G401 (cell line): ENCODE results near the gene FBXO46. TPM values are rescaled to one million over a fixed set of nuclear protein-coding genes. Genes with fewer than 3 reads are reported as not detected.
"Not testable (repeated sequence)": the region's sequence is repeated elsewhere in the genome, so short reads cannot be mapped to it uniquely, and the experiment has no call there.

Source experiments
- DNase-seq: peaks from one replicate; pipeline ENCODE4 v3.0.0-alpha.2; 2015; ENCODE audit warnings: low spot score
- in situ Hi-C: cut with HindIII; loops from 2 replicates; pipeline ENCODE4 v1.10.0; 2016; ENCODE audit warnings: low sequenced_read_pairs, mixed read lengths
- total RNA-seq: library from RNA; depleted of rRNA; stranded (reverse); fragments of >200 nt; shearing (Covaris generic); gene quantifications from 2 replicates; pipeline ENCODE4 v1.2.3, GENCODE V29; 2014

FBXO46 gene
- total RNA-seq, 1 experiment from 2014 or later = 29.5 TPM

DNA sequence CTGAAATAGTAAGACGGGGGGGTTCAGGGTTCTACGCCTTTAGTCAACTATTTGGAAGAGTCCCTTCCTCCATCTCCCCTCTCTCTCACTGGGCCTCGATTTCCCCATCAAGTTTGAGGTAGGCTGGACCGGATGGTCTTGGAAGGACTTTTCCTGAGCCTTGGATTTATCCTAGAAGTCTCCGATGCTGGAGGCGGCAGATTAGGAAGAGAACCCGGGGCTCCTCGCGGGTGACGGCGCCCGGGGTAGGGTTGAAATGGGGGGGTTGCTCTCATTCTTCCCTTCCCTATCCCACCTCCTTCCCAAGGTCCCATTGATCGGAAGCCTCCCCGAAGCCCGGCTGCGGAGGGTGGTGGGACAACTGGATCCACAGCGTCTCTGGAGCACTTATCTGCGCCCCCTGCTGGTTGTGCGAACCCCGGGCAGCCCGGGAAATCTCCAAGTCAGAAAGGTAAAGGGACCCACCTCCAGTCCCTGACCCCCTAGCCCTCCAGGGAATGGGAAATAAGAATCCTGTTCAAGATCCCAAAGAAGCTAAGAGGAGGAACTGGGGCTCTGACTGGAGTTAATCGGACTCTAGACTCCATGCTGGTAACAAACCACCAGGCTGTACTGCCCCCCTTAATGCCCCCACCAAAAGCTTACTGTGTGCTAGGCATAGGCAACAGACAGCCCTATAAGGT lies 37.4 kb downstream of the FBXO46 start:
- in situ Hi-C loops = no loop called here
- DNase-seq = peak; percentile 71

DNA sequence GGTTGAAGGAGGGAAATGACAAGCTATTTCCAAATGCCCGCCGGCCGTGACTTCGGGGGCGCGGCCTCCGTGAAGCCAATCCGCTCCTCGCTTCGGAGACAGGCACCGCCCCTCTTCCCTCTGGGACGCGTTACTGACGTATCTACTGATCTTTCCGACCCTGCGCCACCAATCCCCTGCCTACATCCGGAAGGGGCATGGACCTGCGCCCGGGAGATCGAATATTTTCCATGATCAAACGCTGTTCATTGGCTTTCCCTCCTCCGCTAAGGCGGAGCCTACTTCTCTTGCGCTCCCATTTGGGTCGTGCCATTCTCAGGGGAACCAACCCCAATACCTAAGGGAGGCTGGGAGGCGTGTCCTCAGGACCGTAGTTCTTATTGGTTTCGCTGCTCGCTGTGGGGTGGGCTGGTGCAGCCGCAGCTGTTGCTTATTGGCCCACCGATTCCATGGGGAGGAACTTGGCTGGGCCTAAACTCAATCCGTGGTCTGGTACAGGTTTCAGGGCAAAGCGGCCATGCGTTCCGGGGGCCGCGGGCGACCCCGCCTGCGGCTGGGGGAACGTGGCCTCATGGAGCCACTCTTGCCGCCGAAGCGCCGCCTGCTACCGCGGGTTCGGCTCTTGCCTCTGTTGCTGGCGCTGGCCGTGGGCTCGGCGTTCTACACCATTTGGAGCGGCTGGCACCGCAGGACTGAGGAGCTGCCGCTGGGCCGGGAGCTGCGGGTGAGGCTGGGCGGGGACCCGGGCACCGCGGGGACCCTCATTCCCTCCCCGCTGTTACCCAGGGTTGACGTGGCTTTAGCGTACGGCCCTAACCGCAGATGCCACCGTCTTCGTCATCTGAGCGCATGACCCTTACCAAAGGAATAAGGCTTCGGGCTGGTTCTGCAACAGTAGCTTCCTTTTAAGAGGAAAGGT lies 38.2 kb downstream of the FBXO46 start, which contains the start of gene QPCTL:
QPCTL (plus strand) TSS at position 480 of the 919 bp plus-strand sequence; CDS start at position 518, 38 bp downstream.
- peak; percentile 100 for DNase-seq
- in situ Hi-C loops = no loop called here

DNA sequence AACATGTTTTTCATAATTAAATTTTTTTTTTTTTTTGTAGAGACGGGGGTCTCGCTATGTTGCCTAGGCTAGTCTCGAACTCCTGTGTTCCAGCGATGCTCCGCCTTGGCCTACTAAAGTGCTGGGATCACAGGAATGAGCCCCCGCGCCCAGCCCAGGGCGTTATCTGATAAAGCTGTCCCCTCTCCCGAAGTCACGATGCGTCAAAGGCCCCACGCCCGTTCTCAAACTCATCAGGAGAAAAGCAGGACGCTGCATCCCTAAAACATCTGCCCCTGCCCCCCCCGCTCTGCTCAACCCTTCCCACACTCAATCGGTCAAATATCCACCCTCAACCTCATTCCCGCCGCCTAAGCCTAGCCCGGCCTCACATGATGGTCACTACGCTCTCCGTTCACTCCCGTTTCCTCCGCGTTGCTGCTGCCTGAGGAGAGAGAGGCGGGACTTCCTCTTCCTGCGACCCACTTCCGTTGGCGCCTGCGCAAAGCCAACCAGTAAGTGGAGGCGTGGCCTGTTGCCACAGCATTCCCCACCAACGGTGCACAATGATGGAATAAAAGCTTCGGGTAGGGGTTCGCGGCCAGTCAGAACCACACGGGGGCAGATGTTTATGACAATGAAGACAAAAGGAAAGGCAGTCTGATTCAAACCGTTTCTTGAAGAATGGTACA lies 39.0 kb downstream of the FBXO46 start, which contains the start of gene SNRPD2:
SNRPD2 (minus strand) TSS at position 438 of the 671 bp plus-strand sequence; CDS start at position 373, 65 bp downstream.
- in situ Hi-C loops = no loop called here

DNA sequence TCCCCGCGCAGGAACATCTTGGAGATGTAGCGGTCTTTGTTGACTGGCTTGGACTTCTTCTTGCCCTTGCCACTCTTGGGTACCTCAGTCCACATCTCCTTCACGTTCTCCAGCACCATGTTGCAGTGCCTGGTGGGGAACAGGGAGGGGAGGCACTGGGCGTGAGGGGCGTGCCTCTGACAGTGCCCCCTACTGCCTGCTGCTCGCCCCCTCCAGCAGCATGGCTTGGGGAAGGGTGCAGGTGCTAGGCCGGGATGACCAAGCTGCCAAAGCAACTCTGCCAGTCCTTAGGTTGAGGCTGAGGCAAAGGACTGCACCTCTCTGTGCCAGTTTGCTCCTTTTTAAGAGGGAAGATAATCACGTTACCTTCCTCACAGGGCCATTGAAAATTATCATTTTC lies 43.1 kb downstream of the FBXO46 start:
- DNase-seq = no peak
- in situ Hi-C loops = no loop called here

More for the DNA sequence above, 39.0 kb downstream of the FBXO46 start, which contains the start of gene SNRPD2:
- DNase-seq = peak; percentile 95

DNA sequence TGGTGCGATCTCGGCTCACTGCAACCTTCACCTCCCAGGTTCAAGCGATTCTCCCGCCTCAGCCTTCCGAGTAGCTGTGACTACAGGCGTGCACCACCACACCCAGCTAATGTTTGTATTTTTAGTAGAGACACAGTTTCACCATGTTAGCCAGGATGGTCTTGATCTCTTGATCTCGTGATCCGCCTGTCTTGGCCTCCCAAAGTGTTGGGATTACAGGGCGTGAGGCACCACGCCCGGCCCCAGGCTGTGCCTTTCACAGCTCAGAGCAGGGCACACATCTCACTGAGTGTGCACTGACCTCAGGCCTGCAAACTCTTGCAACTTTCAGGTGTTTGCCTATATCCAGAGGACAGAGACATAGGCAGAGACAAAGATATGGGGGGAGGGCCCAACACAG lies 45.7 kb downstream of the FBXO46 start:
- DNase-seq, in situ Hi-C loops: not testable (repeated sequence)

DNA sequence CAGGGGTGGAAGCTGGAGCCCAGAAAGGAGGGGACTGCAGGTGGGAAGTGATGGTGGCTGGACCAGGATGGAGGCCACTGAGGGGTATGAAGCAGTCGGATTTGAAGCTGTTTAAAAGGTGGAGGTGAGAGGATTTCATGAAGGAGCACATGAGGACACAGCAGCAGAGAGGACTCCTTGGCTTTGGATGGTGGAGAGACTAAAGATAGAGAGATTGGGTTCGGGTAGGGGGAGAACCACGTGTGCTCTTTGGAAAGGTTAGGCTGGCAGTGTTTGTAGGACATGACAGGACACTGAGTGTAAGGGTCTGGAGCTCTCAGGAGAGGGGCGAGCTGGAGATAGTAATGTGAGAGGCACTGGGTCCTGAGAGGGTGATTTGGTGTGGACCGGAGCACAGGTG lies 47.8 kb downstream of the FBXO46 start:
- no peak for DNase-seq
- in situ Hi-C loops = no loop called here

DNA sequence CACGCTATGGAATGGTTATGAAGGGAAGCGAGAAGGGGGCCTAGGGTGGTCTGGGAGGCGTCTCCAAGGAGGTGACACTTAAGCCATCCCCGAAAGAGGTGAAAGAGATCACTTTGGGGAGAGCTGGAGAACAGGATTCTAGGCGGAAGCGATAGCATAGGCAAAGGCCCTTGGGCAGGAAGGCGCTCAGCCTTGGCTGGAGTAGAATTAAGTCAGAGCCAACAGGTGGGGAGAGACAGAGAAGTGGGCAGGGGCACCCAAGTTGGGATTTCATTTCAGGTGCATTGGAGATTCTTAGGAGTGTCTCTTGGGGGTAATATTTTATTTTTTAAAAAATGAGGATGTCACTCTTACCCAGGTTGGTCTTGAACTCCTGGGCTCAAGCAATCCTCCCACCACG lies 48.6 kb downstream of the FBXO46 start:
- DNase-seq = no peak
- in situ Hi-C loops = no loop called here

DNA sequence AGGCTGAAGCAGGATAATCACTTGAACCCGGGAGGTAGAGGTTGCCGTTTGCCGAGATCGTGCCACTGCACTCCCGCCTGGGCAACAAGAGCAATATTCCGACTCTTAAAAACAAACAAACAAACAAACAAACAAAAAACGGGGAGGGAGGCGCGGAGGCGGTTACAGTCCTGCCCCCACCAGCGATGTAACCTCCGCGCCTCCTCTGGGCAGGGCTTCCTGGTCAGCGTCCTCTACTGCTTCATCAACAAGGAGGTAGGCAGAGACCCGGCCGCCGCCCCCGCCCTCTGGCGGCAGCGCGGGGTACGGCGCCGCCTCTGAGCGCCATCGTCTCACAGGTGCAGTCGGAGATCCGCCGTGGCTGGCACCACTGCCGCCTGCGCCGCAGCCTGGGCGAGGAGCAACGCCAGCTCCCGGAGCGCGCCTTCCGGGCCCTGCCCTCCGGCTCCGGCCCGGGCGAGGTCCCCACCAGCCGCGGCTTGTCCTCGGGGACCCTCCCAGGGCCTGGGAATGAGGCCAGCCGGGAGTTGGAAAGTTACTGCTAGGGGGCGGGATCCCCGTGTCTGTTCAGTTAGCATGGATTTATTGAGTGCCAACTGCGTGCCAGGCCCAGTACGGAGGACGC lies 49.2 kb downstream of the FBXO46 start:
- DNase-seq = peak; percentile 87

DNA sequence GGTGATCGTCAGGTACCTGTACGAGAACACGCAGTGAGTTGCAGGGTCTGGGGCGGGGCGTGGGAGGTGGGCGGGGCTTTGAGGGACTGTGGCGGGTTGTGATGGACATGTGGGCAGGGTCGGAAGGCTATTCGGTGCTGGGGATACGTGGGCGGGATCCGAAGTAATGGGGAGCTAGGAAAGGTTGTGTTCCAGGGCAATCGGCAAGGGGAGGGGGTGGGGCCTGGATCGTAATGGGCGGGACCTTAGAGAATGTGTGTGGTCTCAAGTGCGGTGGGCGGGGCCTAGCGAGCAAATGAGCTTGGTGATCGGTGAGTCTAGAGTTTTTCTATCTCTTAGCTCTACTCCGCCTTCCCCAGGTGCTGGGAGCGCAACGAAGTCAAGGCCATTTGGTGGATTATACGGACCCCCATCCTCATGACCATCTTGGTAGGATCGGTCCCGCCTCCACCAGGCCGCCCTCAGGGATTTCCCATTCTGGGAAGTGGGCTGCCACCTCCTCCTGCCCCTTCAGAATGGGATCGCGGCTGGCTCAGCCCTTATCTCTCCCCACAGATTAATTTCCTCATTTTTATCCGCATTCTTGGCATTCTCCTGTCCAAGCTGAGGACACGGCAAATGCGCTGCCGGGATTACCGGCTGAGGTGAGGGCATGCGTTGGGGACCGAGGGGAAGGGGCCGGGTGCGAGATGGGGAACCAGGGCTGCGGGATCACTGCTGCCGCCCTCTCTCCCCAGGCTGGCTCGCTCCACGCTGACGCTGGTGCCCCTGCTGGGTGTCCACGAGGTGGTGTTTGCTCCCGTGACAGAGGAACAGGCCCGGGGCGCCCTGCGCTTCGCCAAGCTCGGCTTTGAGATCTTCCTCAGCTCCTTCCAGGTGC lies 53.1 kb downstream of the FBXO46 start:
- peak; percentile 73 for DNase-seq
- in situ Hi-C loops = no loop called here

More for the DNA sequence above, 49.2 kb downstream of the FBXO46 start:
- in situ Hi-C loops = no loop called here

DNA sequence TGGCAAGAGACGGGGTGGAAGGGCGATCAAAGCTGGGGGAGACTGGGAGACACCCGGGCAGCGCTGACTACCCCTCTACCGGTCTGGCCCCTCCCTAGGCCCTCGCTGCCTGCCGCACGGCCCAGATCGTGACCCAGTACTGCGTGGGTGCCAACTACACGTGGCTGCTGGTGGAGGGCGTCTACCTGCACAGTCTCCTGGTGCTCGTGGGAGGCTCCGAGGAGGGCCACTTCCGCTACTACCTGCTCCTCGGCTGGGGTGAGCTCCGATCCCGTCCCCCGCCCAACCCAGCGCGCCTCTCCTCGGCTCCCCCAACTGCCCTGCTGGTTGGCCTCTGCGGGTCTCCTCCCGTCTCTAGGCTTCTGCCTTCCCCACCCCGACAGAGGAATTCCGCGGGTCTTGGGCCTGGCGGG lies 53.8 kb downstream of the FBXO46 start:
- in situ Hi-C loops = no loop called here
- DNase-seq = no peak

DNA sequence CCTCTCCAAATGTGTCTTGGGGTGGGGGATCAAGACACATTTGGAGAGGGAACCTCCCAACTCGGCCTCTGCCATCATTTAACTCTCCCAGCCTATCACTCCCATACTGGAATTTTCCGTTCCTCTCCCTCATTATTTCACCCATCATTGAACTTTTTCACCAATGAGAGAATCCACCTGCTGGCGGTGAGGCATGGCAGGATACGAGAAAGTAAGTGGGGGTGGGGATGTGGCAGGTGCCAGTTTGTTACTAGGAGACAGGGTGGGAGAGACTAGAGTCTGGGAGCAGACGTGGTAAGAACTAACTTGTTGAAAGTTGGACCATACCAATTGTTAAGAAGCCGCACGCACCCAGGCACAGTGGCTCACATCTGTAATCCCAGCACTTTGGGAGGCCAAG lies 55.8 kb downstream of the FBXO46 start:
- no peak for DNase-seq
- in situ Hi-C loops = no loop called here

DNA sequence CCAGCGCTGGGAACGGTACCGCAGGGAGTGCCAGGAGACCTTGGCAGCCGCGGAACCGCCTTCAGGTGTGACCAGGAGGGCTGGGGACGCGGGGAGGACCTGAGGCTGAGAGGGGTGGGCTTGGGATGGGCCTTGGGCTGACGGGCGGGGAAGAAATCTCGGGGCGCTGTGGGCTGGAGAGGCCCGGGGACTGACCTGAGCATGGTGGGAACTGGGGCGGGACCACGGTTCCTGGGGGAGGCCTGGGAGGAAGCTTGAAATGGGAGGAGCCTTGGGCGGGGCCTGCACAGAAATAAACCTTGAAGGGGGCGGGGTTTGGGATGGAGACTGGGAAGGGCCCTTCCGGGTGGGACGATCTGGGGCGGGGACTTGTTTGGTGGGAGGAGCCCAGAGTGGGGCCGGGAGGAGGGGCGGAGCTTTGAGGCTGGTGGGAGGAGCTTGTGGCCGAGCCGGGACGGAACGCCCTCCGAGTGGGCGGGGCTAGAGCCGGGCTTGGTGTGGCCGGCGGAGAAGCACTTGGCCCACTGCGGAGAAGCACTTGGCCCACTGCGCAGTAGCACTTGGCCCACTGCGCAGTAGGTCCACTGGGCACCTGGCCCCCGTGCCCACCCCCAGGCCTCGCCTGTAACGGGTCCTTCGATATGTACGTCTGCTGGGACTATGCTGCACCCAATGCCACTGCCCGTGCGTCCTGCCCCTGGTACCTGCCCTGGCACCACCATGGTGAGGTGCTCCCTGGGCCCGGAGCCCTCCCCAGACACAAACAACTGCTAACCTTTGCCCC lies 59.8 kb downstream of the FBXO46 start:
- in situ Hi-C loops = no loop called here
- DNase-seq = peak; percentile 33

DNA sequence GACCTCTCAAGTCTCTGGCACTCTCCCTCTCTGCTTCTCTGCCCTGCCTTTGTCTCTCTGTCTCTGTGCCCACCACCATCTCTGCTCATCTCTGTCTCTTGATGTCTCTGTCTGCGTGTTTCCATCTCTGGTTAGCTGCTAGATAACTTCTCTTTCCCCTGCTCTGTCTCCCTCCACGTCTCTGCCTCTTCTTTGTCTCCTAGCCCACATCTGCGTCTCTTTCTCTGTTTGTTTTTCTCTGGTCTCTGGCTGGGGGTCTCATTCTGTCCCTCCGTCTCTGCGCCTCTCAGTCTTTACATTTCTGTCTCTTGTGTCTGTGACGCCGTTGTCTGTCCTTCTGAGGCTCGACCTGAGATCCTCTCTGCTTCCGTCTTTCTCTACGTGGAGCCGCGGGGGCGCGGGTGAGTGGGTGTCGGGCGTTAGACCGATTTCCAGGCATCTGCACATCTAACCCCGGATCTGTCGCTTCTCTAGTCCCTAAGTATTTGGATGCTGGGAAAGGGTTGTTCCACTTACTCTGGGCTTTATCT lies 62.3 kb downstream of the FBXO46 start:
- in situ Hi-C loops = no loop called here
- no peak for DNase-seq

DNA sequence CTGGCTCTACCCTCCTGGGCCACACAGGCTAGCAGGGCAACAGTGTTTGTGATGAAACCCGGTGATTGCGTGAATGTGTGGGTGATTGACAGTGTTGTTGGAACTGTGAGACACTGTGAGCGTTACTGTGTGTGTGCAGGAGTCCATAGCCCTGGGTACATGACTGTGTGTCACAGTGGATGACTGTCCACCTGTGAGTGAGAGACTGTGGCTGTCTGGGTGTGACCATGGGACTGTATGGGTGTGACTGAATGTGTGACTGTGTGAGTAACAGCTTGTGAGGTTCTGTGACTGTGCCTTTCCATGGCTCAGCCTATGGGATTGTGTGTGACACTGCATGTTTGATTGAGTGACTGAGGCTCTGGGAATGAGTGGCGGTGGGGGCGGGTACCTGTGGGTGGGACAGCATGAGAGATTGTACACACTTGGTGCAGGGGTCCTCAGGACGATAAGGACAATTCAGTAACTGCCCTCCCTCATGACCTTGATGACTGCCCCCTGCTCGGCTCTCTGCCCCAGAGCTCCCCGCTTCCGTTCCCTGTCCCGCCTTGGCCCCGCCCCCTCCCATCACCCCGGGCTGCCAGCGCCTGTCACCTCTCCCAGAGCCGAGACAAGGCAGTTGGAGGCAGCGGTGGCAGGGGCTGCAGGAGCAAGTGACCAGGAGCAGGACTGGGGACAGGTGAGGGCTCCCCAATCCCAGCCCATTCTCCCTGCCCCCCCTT lies 62.9 kb downstream of the FBXO46 start, which contains the start of gene GIPR:
GIPR (plus strand) TSS at position 602 of the 722 bp plus-strand sequence. CDS start 1,300 bp downstream, outside the sequence.
- in situ Hi-C loops = no loop called here
- no peak for DNase-seq

DNA sequence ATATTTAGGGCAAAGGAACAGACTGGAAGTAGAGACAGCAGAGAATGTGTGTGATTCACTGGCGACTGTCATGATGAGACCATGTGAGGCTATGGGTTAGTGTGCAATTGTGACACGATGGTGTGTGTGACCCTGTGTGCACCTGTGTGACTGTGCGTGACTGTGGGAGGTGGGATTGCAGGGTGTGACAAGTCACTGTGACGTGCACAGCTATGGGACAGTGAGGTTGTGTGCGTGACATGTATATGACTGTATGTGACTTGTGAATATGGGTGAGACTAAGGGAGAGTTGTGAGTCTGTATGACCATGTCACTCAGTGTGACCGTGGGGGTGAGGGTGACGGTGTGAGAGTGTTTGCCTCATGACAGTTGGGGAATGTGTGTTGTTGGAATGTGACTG lies 66.1 kb downstream of the FBXO46 start:
- in situ Hi-C loops = no loop called here

DNA sequence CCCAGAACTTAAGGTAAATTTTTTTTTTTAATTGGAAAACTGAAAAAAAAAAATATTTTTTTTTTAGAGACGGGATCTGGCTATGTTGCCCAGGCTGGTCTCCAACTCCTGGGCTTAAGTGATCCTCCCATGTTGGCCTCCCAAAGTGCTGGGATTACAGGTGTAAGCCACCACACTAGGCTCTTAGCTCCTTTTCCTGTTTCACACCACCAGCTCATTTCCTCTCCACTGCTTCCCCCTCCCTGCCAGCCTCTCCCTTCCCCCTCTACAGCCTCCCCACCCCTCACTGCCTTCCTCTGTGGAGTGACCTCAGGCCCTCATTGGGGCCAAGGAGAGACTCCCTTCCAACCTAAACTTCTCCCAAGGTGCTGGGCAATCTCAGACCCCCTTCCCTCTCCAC lies 66.9 kb downstream of the FBXO46 start:
- DNase-seq = no peak
- in situ Hi-C loops = no loop called here

More for the DNA sequence above, 66.1 kb downstream of the FBXO46 start:
- no peak for DNase-seq
